Loucy (cell line): ENCODE data around the gene ATG2A.

Experiments used
- H2AFZ ChIP-seq: fragments of 200-600 bp; sonication (generic); 2 replicates; pipeline ENCODE4 v1.6.0; 2016; ENCODE audit warnings: antibody characterized with exemption, mild to moderate bottlenecking, low read length, moderate library complexity
- H3F3A ChIP-seq: fragments of 200-600 bp; 2 replicates; pipeline ENCODE4 v1.6.0; 2016; ENCODE audit warnings: antibody characterized with exemption, low read depth, mild to moderate bottlenecking
- H3K27me3 ChIP-seq: fragments of 200-600 bp; sonication (generic); 2 replicates; pipeline ENCODE4 v1.6.1; 2014; ENCODE audit warnings: low read length, mild to moderate bottlenecking; ENCODE audit not compliant: insufficient read depth, poor library complexity, severe bottlenecking
- H3K36me3 ChIP-seq: fragments of 200-600 bp; sonication (generic); 2 replicates; pipeline ENCODE4 v1.6.1; 2016; ENCODE audit warnings: low read length; ENCODE audit not compliant: insufficient read depth
- H3K4me1 ChIP-seq: fragments of 200-600 bp; sonication (generic); 2 replicates; pipeline ENCODE4 v1.5.1; 2014; ENCODE audit warnings: low read length, mild to moderate bottlenecking; ENCODE audit not compliant: insufficient read depth, poor library complexity, severe bottlenecking
- H3K4me2 ChIP-seq: fragments of 200-600 bp; sonication (generic); 2 replicates; pipeline ENCODE4 v1.6.0; 2014; ENCODE audit warnings: antibody characterized with exemption, low read length, low read depth, mild to moderate bottlenecking; ENCODE audit not compliant: poor library complexity, severe bottlenecking
- H3K4me3 ChIP-seq: fragments of 200-600 bp; sonication (generic); 2 replicates; pipeline ENCODE4 v1.5.1; 2014; ENCODE audit warnings: low read length, mild to moderate bottlenecking, mixed read lengths; ENCODE audit not compliant: poor library complexity, severe bottlenecking
- H3K79me2 ChIP-seq: fragments of 200-600 bp; sonication (generic); 2 replicates; pipeline ENCODE4 v1.6.1; 2014; ENCODE audit warnings: low read length; ENCODE audit not compliant: insufficient read depth
- H3K9ac ChIP-seq: fragments of 200-600 bp; sonication (generic); 2 replicates; pipeline ENCODE4 v1.6.0; 2014; ENCODE audit warnings: mild to moderate bottlenecking, low read depth, low read length, moderate library complexity; ENCODE audit not compliant: poor library complexity, severe bottlenecking
- H3K9me2 ChIP-seq: fragments of 200-600 bp; sonication (generic); replicated peaks from 2 replicates; pipeline ENCODE4 v1.6.1; 2016; ENCODE audit warnings: low read depth, low read length, mixed read lengths
- H3K9me3 ChIP-seq: fragments of 200-600 bp; sonication (generic); 2 replicates; pipeline ENCODE4 v1.6.1; 2014; ENCODE audit warnings: mild to moderate bottlenecking, antibody characterized with exemption, low read length, low read depth; ENCODE audit not compliant: insufficient read depth
- H4K20me1 ChIP-seq: fragments of 200-600 bp; sonication (generic); 2 replicates; pipeline ENCODE4 v1.6.0; 2014; ENCODE audit warnings: antibody characterized with exemption, low read length, mild to moderate bottlenecking; ENCODE audit not compliant: insufficient read depth, poor library complexity, severe bottlenecking
- CTCF ChIP-seq: fragments of 200-600 bp; sonication (generic); conservative IDR thresholded peaks from 2 replicates; pipeline ENCODE4 v1.5.1; 2014; ENCODE audit warnings: mild to moderate bottlenecking, antibody characterized with exemption, low read length
- EZH2phosphoT487 ChIP-seq: fragments of 200-600 bp; IDR thresholded peaks from 2 replicates; pipeline ENCODE4 v1.6.1; 2018; ENCODE audit warnings: antibody characterized with exemption, mild to moderate bottlenecking, moderate library complexity, borderline replicate concordance

Gene ATG2A

GRCh38 chr11:64850979-64851567 is 65.9 kb downstream of the ATG2A start:
- no peak overlapping the region for H3K4me3 ChIP-seq
- TF ChIP-seq EZH2phosphoT487 (no peak), CTCF (peak; percentile 26; the same call in 1 of the 2 replicates)
- H3K36me3 ChIP-seq = peaks cover 30% of the 10 kb centered on the region; the same call in 1 of the 2 replicates
- H3K4me2 ChIP-seq = no peak overlapping the region
- peaks cover 23% of the 10 kb centered on the region for H3K4me1 ChIP-seq
- no peaks in the 10 kb centered on the region for H3F3A ChIP-seq
- no peaks in the 10 kb centered on the region for H3K27me3 ChIP-seq
- no peak overlapping the region for H2AFZ ChIP-seq
- no peaks in the 10 kb centered on the region; the same call in 1 of the 2 replicates for H3K79me2 ChIP-seq
- H3K9ac ChIP-seq = peak overlapping the region; percentile 30
- no peaks in the 10 kb centered on the region for H4K20me1 ChIP-seq
- no peaks in the 10 kb centered on the region for H3K9me2 ChIP-seq
- no peaks in the 10 kb centered on the region for H3K9me3 ChIP-seq

- peaks cover 21% of the 10 kb centered on the region; the same call in 1 of the 2 replicates for H3K36me3 ChIP-seq
- H3K4me1 ChIP-seq = peaks cover 23% of the 10 kb centered on the region
- H3K9me2 ChIP-seq = no peaks in the 10 kb centered on the region
- no peaks in the 10 kb centered on the region for H3K9me3 ChIP-seq
- H3K4me3 ChIP-seq = no peak overlapping the region
- no peak overlapping the region for H3K4me2 ChIP-seq
- H3K79me2 ChIP-seq = no peaks in the 10 kb centered on the region
- H3F3A ChIP-seq = no peaks in the 10 kb centered on the region
- H3K27me3 ChIP-seq = no peaks in the 10 kb centered on the region
- no peak overlapping the region for H3K9ac ChIP-seq
- no peak for TF ChIP-seq EZH2phosphoT487
- no peaks in the 10 kb centered on the region for H4K20me1 ChIP-seq
- H2AFZ ChIP-seq = no peak overlapping the region
Measured at GRCh38 chr11:64849598-64850356, 67.2 kb downstream of the ATG2A start.

- Histone ChIP-seq H3K36me3 (peaks cover 13% of the 10 kb centered on the region; the same call in 1 of the 2 replicates), H3K4me2 (no peak overlapping the region), H4K20me1 (no peaks in the 10 kb centered on the region), H3K79me2 (no peaks in the 10 kb centered on the region), H3K4me1 (peaks cover 23% of the 10 kb centered on the region), H3K9ac (no peak overlapping the region), H3K9me2 (no peaks in the 10 kb centered on the region), H3K4me3 (no peak overlapping the region), H3K9me3 (no peaks in the 10 kb centered on the region), H3K27me3 (no peaks in the 10 kb centered on the region), H2AFZ (0 out of 2 replicates have a peak overlapping the region, but pooled peaks have one; percentile 46), H3F3A (no peaks in the 10 kb centered on the region)
- TF ChIP-seq EZH2phosphoT487 (no peak), CTCF (peak; percentile 31)
Measured at GRCh38 chr11:64848826-64849597, 68.0 kb downstream of the ATG2A start.
